ENCODE data around the gene LTO1. TPM values are rescaled to one million over a fixed set of nuclear protein-coding genes. Genes with fewer than 3 reads are reported as not detected.

The LTO1 gene
- total and polyA plus RNA-seq, 4 donors, result 12.4 to 27.5 (median 19.4) TPM

- H3K4me1 ChIP-seq (ENCODE audit: control insufficient read depth in 5 of 5, insufficient read depth in 5 of 5, low read length in 5 of 5), result peaks cover 0 to 17% (median 4%) of the 10 kb centered on the region in 5 donors
- no peak for ATAC-seq (ENCODE audit: insufficient read depth, low FRiP score)
- H3K9ac ChIP-seq (ENCODE audit: insufficient read depth in 1 of 2, low read length in 2 of 2), result no peak overlapping the region
- 93 to 94% methylated on average over 14 of the region's 14 CpGs for WGBS, 2 donors
- TF ChIP-seq CTCF (IDR thresholded peaks at IDR 0.05; ENCODE audit: control extremely low read depth, extremely low read depth), result no peak
- DNase-seq, result no peak
- no peak overlapping the region for H3K4me3 ChIP-seq
- H3K9me3 ChIP-seq (ENCODE audit: control insufficient read depth in 4 of 4, insufficient read depth in 3 of 4, low read length in 3 of 4), result no peaks in the 10 kb centered on the region
- H3K27ac ChIP-seq (ENCODE audit: low read depth in 1 of 2, low read length in 1 of 2), result no peak overlapping the region
- no peaks in the 10 kb centered on the region for H3K27me3 ChIP-seq (ENCODE audit: control insufficient read depth in 3 of 3, insufficient read depth in 3 of 3, low read length in 2 of 3)
- H3K36me3 ChIP-seq (ENCODE audit: control insufficient read depth in 4 of 4, insufficient read depth in 4 of 4, low read length in 4 of 4), result peaks cover 0 to 9% (median 3%) of the 10 kb centered on the region in 4 donors
These were observed 17.7 kb downstream of the LTO1 start for GRCh38 chr11:69657456-69657910.

GRCh38 chr11:69656536-69657455, 18.4 kb downstream of the LTO1 start:
- Histone ChIP-seq H3K27me3 (ENCODE audit: control insufficient read depth in 3 of 3, insufficient read depth in 3 of 3, low read length in 2 of 3) (no peaks in the 10 kb centered on the region), H3K36me3 (ENCODE audit: control insufficient read depth in 4 of 4, insufficient read depth in 4 of 4, low read length in 4 of 4) (peaks cover 0 to 12% (median 6%) of the 10 kb centered on the region in 4 donors), H3K9ac (ENCODE audit: insufficient read depth in 1 of 2, low read length in 2 of 2) (no peak overlapping the region), H3K4me3 (no peak overlapping the region), H3K9me3 (ENCODE audit: control insufficient read depth in 4 of 4, insufficient read depth in 3 of 4, low read length in 3 of 4) (no peaks in the 10 kb centered on the region), H3K27ac (ENCODE audit: low read depth in 1 of 2, low read length in 1 of 2) (no peak overlapping the region), H3K4me1 (ENCODE audit: control insufficient read depth in 5 of 5, insufficient read depth in 5 of 5, low read length in 5 of 5) (peaks cover 0 to 17% (median 4%) of the 10 kb centered on the region in 5 donors)
- no peak for TF ChIP-seq CTCF (IDR thresholded peaks at IDR 0.05; ENCODE audit: control extremely low read depth, extremely low read depth)
- no peak for DNase-seq
- WGBS, 2 donors, result 87% methylated on average over 20 of the region's 20 CpGs
- no peak for ATAC-seq (ENCODE audit: insufficient read depth, low FRiP score)

GRCh38 chr11:69655479-69656428, 19.4 kb downstream of the LTO1 start:
- Histone ChIP-seq H3K4me3 (no peak overlapping the region), H3K36me3 (ENCODE audit: control insufficient read depth in 4 of 4, insufficient read depth in 4 of 4, low read length in 4 of 4) (peaks cover 4 to 19% (median 10%) of the 10 kb centered on the region in 4 donors), H3K27ac (ENCODE audit: low read depth in 1 of 2, low read length in 1 of 2) (no peak overlapping the region), H3K27me3 (ENCODE audit: control insufficient read depth in 3 of 3, insufficient read depth in 3 of 3, low read length in 2 of 3) (no peaks in the 10 kb centered on the region), H3K9ac (ENCODE audit: insufficient read depth in 1 of 2, low read length in 2 of 2) (no peak overlapping the region), H3K9me3 (ENCODE audit: control insufficient read depth in 4 of 4, insufficient read depth in 3 of 4, low read length in 3 of 4) (no peaks in the 10 kb centered on the region), H3K4me1 (ENCODE audit: control insufficient read depth in 5 of 5, insufficient read depth in 5 of 5, low read length in 5 of 5) (peaks cover 0 to 17% (median 4%) of the 10 kb centered on the region in 5 donors)
- WGBS, 2 donors, result 88 to 93% methylated on average over 19 of the region's 19 CpGs
- ATAC-seq (ENCODE audit: insufficient read depth, low FRiP score) (no peak), DNase-seq (peak in 1 of 3 donors; percentile 41)
- TF ChIP-seq CTCF (IDR thresholded peaks at IDR 0.05; ENCODE audit: control extremely low read depth, extremely low read depth), result no peak
